NCI-H2196 (cell line): ENCODE results near the gene SPATA19.
"Not testable (repeated sequence)": the region's sequence is repeated elsewhere in the genome, so short reads cannot be mapped to it uniquely, and the experiment has no call there.

Source experiments
- DNase-seq: peaks from one replicate; lab custom pipeline; 2025; ENCODE audit not compliant: unreplicated experiment; lab: John Stamatoyannopoulos, UW

The SPATA19 gene

GRCh38 chr11:133845413-133845812, at the start of gene SPATA19:
Gene SPATA19 (minus strand): TSS chr11:133845513. CDS start chr11:133845446, 67 bp downstream.
- DNase-seq, result no peak

- no peak for DNase-seq
Observed at GRCh38 chr11:133895061-133895479, 49.8 kb upstream of the SPATA19 start.

- no peak for DNase-seq
Observed at GRCh38 chr11:133893381-133893780, 48.1 kb upstream of the SPATA19 start.

- DNase-seq, result no peak
Observed at GRCh38 chr11:133892584-133893380, 47.5 kb upstream of the SPATA19 start.

GRCh38 chr11:133892126-133892525, 46.8 kb upstream of the SPATA19 start:
- DNase-seq, result no peak

- DNase-seq, result no peak
Observed at GRCh38 chr11:133889893-133890292, 44.6 kb upstream of the SPATA19 start.

- no peak for DNase-seq
Observed at GRCh38 chr11:133889188-133889587, 43.9 kb upstream of the SPATA19 start.

- DNase-seq, result no peak
Observed at GRCh38 chr11:133887692-133888332, 42.5 kb upstream of the SPATA19 start.

- no peak for DNase-seq
Observed at GRCh38 chr11:133886029-133886428, 40.7 kb upstream of the SPATA19 start.

GRCh38 chr11:133872160-133872559, 26.8 kb upstream of the SPATA19 start:
- no peak for DNase-seq

GRCh38 chr11:133867456-133867855, 22.1 kb upstream of the SPATA19 start:
- no peak for DNase-seq

- DNase-seq, result no peak
Observed at GRCh38 chr11:133865466-133865865, 20.2 kb upstream of the SPATA19 start.

- DNase-seq, result no peak
Observed at GRCh38 chr11:133864756-133865155, 19.4 kb upstream of the SPATA19 start.

- DNase-seq, result no peak
Observed at GRCh38 chr11:133860151-133860550, 14.8 kb upstream of the SPATA19 start.

GRCh38 chr11:133854330-133854960, 9.1 kb upstream of the SPATA19 start:
- DNase-seq, result not testable (repeated sequence)

- DNase-seq, result no peak
Observed at GRCh38 chr11:133844217-133844616, 1.1 kb downstream of the SPATA19 start.

GRCh38 chr11:133843454-133843987, 1.8 kb downstream of the SPATA19 start:
- DNase-seq, result no peak

GRCh38 chr11:133842730-133843129, 2.6 kb downstream of the SPATA19 start:
- no peak for DNase-seq

GRCh38 chr11:133842053-133842452, 3.3 kb downstream of the SPATA19 start:
- no peak for DNase-seq

- DNase-seq, result no peak
Observed at GRCh38 chr11:133841279-133842043, 3.9 kb downstream of the SPATA19 start.

- no peak for DNase-seq
Observed at GRCh38 chr11:133840479-133840941, 4.8 kb downstream of the SPATA19 start.
